Activated T-helper 2 cell treated with anti-CD3 and anti-CD28 coated beads, Interferon-gamma antibody, Interleukin-2, Interleukin-4, amounts not matched to agents 10 μg/mL and 5 μg/mL and 100 μg/mL, durations not matched to agents 14 hours and 24 hours and 36 hours (primary cell): Measurements from ENCODE around the gene TRIM38. TPM values are rescaled to one million over a fixed set of nuclear protein-coding genes. Genes with fewer than 3 reads are reported as not detected.

ENCODE experiments used
- DNase-seq: peaks from one replicate; pipeline ENCODE4 v3.0.0; 2021; ENCODE audit warnings: low spot score
- H3K27ac Mint-ChIP-seq: one replicate; pipeline ENCODE4 v1.8.0; 2021; ENCODE audit warnings: mixed read lengths
- H3K27me3 Mint-ChIP-seq: one replicate; pipeline ENCODE4 v1.8.0; 2021; ENCODE audit warnings: low read depth, mixed read lengths
- H3K36me3 Mint-ChIP-seq: one replicate; pipeline ENCODE4 v1.8.0; 2021; ENCODE audit warnings: low read depth, mixed read lengths
- H3K4me1 Mint-ChIP-seq: one replicate; pipeline ENCODE4 v1.8.0; 2021; ENCODE audit warnings: low read depth, mixed read lengths
- H3K4me3 Mint-ChIP-seq: one replicate; pipeline ENCODE4 v1.8.0; 2021; ENCODE audit warnings: low read depth, mild to moderate bottlenecking, moderate library complexity, mixed read lengths
- H3K9me3 Mint-ChIP-seq: one replicate; pipeline ENCODE4 v1.8.0; 2021; ENCODE audit warnings: mixed read lengths
- intact Hi-C: fragments of 100-400 bp; cut with micrococcal nuclease; formaldehyde crosslinking; loops from one replicate; pipeline ENCODE4 v1.15.1; 2023
- total RNA-seq: library from RNA; stranded (reverse); gene quantifications from 2 replicates; pipeline ENCODE4 v1.2.3, GENCODE V29; 2022

The TRIM38 gene, protein sequence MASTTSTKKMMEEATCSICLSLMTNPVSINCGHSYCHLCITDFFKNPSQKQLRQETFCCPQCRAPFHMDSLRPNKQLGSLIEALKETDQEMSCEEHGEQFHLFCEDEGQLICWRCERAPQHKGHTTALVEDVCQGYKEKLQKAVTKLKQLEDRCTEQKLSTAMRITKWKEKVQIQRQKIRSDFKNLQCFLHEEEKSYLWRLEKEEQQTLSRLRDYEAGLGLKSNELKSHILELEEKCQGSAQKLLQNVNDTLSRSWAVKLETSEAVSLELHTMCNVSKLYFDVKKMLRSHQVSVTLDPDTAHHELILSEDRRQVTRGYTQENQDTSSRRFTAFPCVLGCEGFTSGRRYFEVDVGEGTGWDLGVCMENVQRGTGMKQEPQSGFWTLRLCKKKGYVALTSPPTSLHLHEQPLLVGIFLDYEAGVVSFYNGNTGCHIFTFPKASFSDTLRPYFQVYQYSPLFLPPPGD
- 29.2 and 29.5 TPM in 2 replicates for total RNA-seq

- DNase-seq, result peak; percentile 77
- Mint-ChIP-seq H3K27ac (peak within 1 kb of the TSS; percentile 98), H3K4me3 (peak within 1 kb of the TSS; percentile 99), H3K27me3 (no peaks in the 10 kb centered on the region), H3K36me3 (peaks cover 70% of the 10 kb centered on the region), H3K9me3 (peaks cover 32% of the 10 kb centered on the region), H3K4me1 (peaks cover 59% of the 10 kb centered on the region)
- intact Hi-C loops, result loop anchor here (1.0 to 2.0 kb wide), 4 partner anchors 17 to 58 kb away; a partner anchor contains a TSS
Observed at GRCh38 chr6:25962149-25963127, at the start of gene TRIM38. Gene TRIM38, plus strand, starts transcription at chr6:25962802. Its CDS starts 3,721 bp downstream, at chr6:25966523.

DNA sequence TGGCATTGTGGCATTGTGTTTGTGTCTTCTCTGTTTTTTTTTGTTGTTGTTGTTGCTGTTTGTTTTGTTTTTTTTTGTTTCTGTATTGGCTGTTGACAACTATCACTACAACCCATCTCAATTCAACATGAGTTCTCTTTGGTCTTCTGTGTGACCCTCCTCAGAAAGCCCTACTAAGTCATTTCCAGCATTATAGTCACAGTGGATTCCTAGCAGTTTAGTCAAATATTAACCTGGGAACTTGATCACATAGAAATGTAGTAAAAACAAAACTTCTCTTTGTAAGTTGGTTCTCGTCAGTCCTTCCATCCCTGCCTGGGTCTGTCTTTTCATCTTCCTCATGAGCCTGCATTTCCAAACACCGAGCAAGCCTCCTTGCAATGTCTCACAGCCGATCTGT lies 48.9 kb upstream of the TRIM38 start:
- no peak for DNase-seq
- H3K27me3 Mint-ChIP-seq, result no peaks in the 10 kb centered on the region
- peaks cover 23% of the 10 kb centered on the region for H3K36me3 Mint-ChIP-seq

GRCh38 chr6:25916330-25916729 lies 46.3 kb upstream of the TRIM38 start:
- peaks cover 18% of the 10 kb centered on the region for H3K9me3 Mint-ChIP-seq
- no peak overlapping the region for H3K4me3 Mint-ChIP-seq
- intact Hi-C loops, result no loop called here
- DNase-seq, result no peak
- no peak overlapping the region for H3K27ac Mint-ChIP-seq
- no peaks in the 10 kb centered on the region for H3K27me3 Mint-ChIP-seq
- H3K36me3 Mint-ChIP-seq, result peaks cover 23% of the 10 kb centered on the region
- H3K4me1 Mint-ChIP-seq, result peaks cover 47% of the 10 kb centered on the region

More for the DNA sequence above, 48.9 kb upstream of the TRIM38 start:
- Mint-ChIP-seq H3K4me1 (peaks cover 40% of the 10 kb centered on the region), H3K4me3 (no peak overlapping the region), H3K9me3 (peaks cover 16% of the 10 kb centered on the region), H3K27ac (peak overlapping the region; percentile 77)
- intact Hi-C loops, result loop anchor here (5.0 kb wide), 1 partner anchor 41 kb away; the partner anchor contains the start of gene SLC17A3

- Mint-ChIP-seq H3K27ac (no peak overlapping the region), H3K4me3 (no peak overlapping the region), H3K9me3 (peaks cover 18% of the 10 kb centered on the region), H3K36me3 (peaks cover 23% of the 10 kb centered on the region), H3K4me1 (peaks cover 43% of the 10 kb centered on the region), H3K27me3 (no peaks in the 10 kb centered on the region)
- no peak for DNase-seq
- intact Hi-C loops, result no loop called here
Observed at GRCh38 chr6:25916789-25917490, 45.7 kb upstream of the TRIM38 start.

DNA sequence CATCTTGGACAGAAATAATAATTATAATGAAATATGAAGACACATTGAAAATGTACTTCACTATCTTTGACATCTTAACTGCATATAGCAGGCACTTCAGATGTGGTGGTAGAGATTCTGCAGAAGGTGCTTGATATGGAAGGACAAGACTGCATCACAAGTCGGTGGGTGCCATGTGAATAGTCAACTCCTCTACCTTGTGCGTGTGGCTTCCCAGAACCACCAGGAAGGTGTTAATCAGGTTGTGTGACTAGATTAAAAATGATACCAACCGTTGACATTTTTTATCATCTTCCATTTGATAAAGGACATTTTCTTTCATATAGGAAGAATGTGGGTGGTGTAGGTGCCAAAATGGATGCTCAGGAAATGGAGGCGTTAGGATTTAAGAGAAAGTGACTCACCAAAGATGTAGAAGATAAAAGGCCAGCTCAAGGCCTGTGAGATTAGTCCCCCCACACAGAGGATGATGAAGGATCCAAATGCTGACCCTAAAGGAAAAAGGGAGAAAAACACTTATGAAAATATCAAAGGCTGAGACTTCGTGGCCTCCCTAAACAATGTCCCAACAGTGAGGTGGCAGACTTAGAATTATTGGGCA lies 44.4 kb upstream of the TRIM38 start:
- peaks cover 21% of the 10 kb centered on the region for H3K36me3 Mint-ChIP-seq
- intact Hi-C loops, result loop anchor here (1.0 to 2.0 kb wide), 3 partner anchors 27 to 779 kb away; partner anchors contain the start of gene TRIM38
- H3K4me3 Mint-ChIP-seq, result no peak overlapping the region
- H3K27ac Mint-ChIP-seq, result peak overlapping the region; percentile 82
- DNase-seq, result no peak
- peaks cover 18% of the 10 kb centered on the region for H3K9me3 Mint-ChIP-seq
- no peaks in the 10 kb centered on the region for H3K27me3 Mint-ChIP-seq
- H3K4me1 Mint-ChIP-seq, result peaks cover 40% of the 10 kb centered on the region

GRCh38 chr6:25919657-25920056 lies 42.9 kb upstream of the TRIM38 start:
- intact Hi-C loops, result loop anchor here (2.0 kb wide), 2 partner anchors 25 to 781 kb away; no protein-coding TSS in a partner anchor
- Mint-ChIP-seq H3K36me3 (peaks cover 12% of the 10 kb centered on the region), H3K9me3 (peaks cover 14% of the 10 kb centered on the region), H3K27ac (peak overlapping the region; percentile 51), H3K27me3 (no peaks in the 10 kb centered on the region), H3K4me3 (no peak overlapping the region), H3K4me1 (peaks cover 35% of the 10 kb centered on the region)
- DNase-seq, result no peak

DNA sequence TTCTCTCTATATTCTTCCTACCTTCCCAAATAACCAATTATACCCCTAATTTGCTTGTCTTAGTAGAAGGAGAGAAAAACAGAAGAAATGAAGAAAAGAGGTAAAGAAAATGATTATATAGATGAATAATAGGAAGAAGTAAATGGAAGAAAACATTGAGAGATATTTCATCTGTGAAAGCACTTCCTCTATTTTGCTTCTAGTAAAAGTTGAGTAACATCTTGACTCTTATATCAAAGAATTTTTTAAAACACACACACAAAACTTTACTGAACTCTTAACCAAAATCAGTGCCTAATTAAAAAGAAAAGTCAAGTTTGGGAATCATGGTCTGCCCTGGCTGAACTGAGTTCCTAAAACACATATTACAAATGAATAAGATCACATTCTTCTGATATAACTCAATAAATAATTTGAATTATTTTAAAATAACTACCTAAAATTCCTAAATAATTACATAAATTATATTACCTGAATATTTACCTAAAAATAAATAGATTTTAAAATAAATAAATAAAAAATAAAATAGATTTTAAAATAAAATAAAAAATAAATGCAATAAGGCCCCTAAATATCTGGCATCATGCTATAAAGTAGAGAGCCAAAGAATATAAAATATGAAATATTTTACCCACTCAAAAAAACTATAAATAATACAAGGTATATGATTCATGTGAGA lies 40.9 kb upstream of the TRIM38 start:
- Mint-ChIP-seq H3K4me3 (no peak overlapping the region), H3K9me3 (peaks cover 14% of the 10 kb centered on the region), H3K4me1 (peaks cover 32% of the 10 kb centered on the region), H3K27me3 (no peaks in the 10 kb centered on the region), H3K27ac (no peak overlapping the region), H3K36me3 (peaks cover 8% of the 10 kb centered on the region)
- intact Hi-C loops, result no loop called here
- DNase-seq, result no peak

GRCh38 chr6:25922301-25922700 lies 40.3 kb upstream of the TRIM38 start:
- Mint-ChIP-seq H3K27me3 (no peaks in the 10 kb centered on the region), H3K36me3 (peaks cover 8% of the 10 kb centered on the region), H3K9me3 (peaks cover 14% of the 10 kb centered on the region), H3K4me1 (peaks cover 33% of the 10 kb centered on the region), H3K4me3 (no peak overlapping the region), H3K27ac (no peak overlapping the region)
- intact Hi-C loops, result no loop called here
- no peak for DNase-seq

DNA sequence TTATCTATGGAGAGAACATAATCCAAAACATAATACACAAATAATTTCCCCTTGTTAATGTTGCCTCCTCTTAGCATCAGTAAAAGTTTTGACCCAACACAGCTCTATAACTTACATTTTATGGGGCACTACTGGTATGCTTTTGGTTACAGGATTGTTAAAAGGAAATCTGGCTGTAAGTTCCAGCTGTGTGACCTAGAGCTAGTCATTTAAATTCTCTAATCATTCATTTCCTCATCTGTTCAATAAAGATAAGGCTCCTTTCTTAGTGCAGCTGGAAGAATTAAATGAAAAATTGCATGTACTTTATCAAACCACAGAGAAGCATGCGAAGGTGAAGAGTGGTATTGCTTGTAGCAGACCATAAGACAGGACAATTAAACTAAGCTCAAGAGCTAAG lies 36.7 kb upstream of the TRIM38 start:
- Mint-ChIP-seq H3K27me3 (no peaks in the 10 kb centered on the region), H3K4me3 (no peak overlapping the region), H3K4me1 (peaks cover 23% of the 10 kb centered on the region), H3K27ac (no peak overlapping the region), H3K36me3 (no peaks in the 10 kb centered on the region), H3K9me3 (no peaks in the 10 kb centered on the region)
- no peak for DNase-seq
- intact Hi-C loops, result no loop called here

GRCh38 chr6:25927178-25927577 lies 35.4 kb upstream of the TRIM38 start:
- no peaks in the 10 kb centered on the region for H3K27me3 Mint-ChIP-seq
- peaks cover 19% of the 10 kb centered on the region for H3K4me1 Mint-ChIP-seq
- H3K36me3 Mint-ChIP-seq, result no peaks in the 10 kb centered on the region
- H3K27ac Mint-ChIP-seq, result no peak overlapping the region
- intact Hi-C loops, result no loop called here
- H3K9me3 Mint-ChIP-seq, result no peaks in the 10 kb centered on the region
- no peak overlapping the region for H3K4me3 Mint-ChIP-seq
- no peak for DNase-seq

DNA sequence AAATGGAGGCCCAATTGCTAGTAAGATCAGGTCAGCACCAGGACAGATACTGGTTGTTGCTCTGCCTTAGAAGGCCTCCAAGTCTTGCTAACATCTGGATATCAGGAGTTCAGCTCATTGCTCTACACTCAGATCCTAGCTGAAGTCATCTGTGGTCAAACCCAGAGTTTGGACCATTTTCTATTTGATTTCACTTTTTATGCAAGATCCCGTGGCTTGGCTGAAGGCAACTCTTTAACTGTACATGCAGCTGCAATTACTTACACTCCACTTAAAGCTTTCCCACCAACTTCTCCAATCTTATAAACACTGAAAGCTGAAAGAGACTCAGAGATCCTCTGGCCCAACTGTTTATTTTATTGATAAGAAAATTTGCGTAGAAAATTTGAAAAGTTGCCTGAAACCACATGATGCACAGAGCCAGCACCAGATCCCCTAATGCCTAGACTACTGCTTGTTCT lies 34.8 kb upstream of the TRIM38 start:
- no peaks in the 10 kb centered on the region for H3K9me3 Mint-ChIP-seq
- intact Hi-C loops, result no loop called here
- H3K4me1 Mint-ChIP-seq, result peaks cover 19% of the 10 kb centered on the region
- H3K27ac Mint-ChIP-seq, result no peak overlapping the region
- no peak overlapping the region for H3K4me3 Mint-ChIP-seq
- H3K36me3 Mint-ChIP-seq, result no peaks in the 10 kb centered on the region
- H3K27me3 Mint-ChIP-seq, result no peaks in the 10 kb centered on the region
- DNase-seq, result no peak
